Choroid plexus epithelial cell (primary cell): Measurements from ENCODE around the gene SMARCB1.

Source experiments
- DNase-seq: peaks from one replicate; pipeline ENCODE4 v3.0.0-alpha.2; 2010; ENCODE audit warnings: low read depth
- H3K4me3 ChIP-seq: 2 replicates; pipeline ENCODE4 v1.5.1; 2011; ENCODE audit warnings: low read depth, mild to moderate bottlenecking, control low read depth, low read length, moderate library complexity
- TF ChIP-seq, protein P1 (sequence below): conservative IDR thresholded peaks from 2 replicates; pipeline ENCODE4 v1.5.1; 2011; ENCODE audit warnings: low read depth, mild to moderate bottlenecking, control low read depth, inconsistent platforms, low read length, moderate library complexity

The SMARCB1 gene

DNA sequence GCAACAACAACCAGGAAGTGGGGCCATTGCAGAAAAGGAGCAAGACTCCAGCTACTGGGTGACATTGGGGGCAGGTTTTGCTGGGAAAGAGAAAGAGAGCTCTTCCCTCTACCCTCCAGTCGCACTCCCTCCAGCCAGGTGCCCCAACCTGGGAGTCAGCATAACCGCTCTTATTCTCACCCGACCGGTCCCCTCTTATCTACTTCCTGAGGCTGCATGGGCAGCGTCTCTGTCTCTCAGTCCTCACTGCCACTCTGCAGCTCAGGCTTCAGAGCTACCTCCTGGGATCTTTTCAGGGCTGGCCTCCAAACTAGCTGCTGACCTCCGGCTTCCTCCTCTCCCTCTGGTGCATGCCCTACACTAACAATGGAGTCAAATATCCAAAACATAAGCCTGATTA lies 41.0 kb upstream of the SMARCB1 start:
- no peak overlapping the region for H3K4me3 ChIP-seq
- no peak for DNase-seq
- TF ChIP-seq, protein P1, sequence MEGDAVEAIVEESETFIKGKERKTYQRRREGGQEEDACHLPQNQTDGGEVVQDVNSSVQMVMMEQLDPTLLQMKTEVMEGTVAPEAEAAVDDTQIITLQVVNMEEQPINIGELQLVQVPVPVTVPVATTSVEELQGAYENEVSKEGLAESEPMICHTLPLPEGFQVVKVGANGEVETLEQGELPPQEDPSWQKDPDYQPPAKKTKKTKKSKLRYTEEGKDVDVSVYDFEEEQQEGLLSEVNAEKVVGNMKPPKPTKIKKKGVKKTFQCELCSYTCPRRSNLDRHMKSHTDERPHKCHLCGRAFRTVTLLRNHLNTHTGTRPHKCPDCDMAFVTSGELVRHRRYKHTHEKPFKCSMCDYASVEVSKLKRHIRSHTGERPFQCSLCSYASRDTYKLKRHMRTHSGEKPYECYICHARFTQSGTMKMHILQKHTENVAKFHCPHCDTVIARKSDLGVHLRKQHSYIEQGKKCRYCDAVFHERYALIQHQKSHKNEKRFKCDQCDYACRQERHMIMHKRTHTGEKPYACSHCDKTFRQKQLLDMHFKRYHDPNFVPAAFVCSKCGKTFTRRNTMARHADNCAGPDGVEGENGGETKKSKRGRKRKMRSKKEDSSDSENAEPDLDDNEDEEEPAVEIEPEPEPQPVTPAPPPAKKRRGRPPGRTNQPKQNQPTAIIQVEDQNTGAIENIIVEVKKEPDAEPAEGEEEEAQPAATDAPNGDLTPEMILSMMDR: no peak

DNA sequence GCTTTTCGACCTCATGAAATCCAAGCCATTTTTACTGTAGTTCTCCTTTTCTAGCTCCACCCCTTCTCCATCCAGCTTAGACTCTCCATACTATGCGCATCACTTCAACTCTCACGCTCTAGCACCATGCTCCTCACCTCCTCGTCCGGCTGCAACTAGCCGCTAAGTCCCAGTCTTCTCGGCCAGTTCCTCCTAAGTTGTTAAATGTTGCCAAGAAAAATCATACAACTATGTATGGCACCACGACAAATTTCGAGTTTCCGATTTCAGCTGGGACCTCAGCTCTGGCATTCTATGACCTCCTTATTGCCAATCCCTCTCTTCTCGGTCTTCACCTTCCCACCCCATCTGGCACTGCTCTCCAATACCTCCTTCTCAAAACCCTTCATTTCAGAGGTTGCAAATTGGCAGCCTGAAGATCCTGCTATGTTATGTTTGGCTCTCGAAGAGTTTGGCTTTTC lies 36.9 kb upstream of the SMARCB1 start:
- TF ChIP-seq, protein P1: no peak
- DNase-seq: no peak
- H3K4me3 ChIP-seq: peak overlapping the region; percentile 80

DNA sequence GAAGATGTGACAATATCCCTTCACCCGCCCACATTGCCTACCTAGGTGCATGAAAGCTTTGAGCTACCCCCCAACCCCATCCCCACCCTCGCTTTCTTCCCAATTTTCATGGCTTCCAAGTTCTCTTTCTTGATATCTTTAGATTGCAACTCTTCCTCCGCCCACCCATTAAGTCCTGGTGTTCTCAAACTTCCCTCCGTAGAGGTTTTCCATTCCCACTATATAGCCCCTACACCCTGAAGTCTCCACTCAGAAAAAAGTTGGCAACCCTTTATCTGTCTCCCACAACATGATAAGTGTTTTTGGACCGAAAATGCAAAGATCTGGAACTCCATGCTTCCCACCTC lies 36.4 kb upstream of the SMARCB1 start:
- TF ChIP-seq, protein P1: no peak
- peak overlapping the region; percentile 80 for H3K4me3 ChIP-seq
- DNase-seq: no peak

DNA sequence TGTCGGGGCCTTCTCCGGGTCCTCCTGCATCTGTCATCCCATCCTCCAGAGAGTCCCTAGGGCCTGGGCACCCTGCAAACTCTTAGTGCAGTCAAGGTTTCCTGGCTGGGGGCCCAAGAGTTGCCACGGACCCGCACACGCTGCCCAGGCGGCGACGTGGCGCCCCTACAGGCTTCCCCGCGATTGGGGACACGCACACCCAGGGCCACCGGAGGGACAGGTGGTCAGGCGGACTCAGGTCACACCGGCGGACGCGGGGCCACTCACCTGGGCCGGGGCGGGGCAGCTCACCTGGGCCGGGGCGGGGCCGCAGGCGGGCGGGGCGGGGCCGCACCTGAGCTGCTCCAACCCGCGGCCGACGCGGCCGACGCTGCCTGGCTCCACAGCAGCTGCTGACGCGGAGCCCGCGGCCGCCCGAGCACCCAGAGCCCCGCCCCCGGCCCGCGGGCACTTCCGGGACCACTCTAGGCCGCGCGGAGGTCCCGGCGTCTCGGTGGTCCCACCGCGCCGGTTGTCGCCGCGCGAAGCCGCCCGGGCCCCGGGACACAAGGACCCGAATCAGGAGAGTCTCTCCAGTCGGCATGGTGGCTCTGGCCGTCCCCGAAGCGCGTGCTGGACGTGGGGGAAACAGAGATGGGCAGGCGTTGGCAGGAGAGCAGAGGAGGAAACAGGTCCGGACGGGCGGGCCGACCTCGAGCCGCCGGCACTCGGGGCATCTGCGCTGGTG lies 35.9 kb upstream of the SMARCB1 start, which contains the start of gene ZNF70:
ZNF70 (minus strand) TSS at position 399 of the 727 bp plus-strand sequence. CDS start 5,972 bp downstream, outside the sequence.
- H3K4me3 ChIP-seq: peak within 1 kb of the TSS; percentile 80
- TF ChIP-seq, protein P1: peak; percentile 30
- DNase-seq: peak; percentile 79

DNA sequence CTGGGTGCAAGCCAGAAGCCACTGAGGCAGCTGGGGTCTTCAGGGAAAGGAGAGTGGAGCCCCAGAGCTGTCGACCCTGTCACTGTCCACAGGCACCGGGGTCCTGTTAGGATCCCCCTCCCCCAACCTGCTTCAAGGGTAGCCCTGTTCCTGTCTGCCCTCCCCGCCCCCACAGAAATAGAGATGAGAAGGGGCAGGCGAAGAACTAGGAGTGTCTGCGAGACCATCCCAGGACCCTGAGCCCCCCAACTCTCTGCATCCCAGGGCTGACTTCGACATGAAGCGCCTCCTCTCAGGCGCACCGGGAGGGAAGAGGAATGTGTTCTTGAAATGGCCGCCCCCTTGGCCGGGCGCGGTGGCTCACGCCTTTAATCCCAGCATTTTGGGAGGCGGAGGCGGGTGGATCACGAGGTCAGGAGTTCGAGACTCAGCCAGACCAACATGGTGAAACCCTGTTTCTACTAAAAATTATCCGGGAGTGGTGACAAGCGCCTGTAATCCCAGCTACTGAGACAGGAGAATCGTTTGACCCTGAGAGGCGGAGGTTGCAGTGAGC lies 35.2 kb upstream of the SMARCB1 start:
- DNase-seq: no peak
- TF ChIP-seq, protein P1: no peak
- peak overlapping the region; percentile 80 for H3K4me3 ChIP-seq

DNA sequence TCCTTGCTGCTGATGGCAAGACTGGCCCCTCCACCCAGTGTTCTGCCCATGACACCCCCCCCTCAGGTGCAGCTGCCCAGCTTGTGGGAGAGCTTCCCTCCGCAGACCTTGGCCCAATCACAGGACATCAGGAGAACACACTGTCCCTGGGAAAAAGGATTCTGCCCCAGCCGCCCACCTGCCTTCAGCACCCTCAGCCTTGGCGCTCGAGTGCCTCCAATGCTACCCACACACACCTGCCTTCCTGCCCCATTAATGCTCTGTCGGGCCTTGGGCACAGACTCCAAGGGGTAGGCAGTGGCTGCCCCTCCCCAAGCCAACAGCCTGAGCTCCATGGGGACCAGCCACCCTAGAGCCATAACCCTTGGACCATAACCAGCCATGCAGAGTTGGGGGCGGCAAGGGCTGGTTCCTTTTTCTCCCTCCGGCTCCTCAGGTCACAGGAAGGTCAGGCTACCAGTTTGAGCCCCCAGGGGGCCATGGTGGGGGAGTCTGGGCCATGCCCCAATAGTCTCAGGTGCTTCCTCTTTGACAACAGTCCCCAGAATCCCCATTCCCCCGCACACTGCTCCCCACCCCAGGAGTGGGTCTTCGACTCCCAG lies 34.6 kb upstream of the SMARCB1 start:
- TF ChIP-seq, protein P1: no peak
- DNase-seq: no peak
- no peak overlapping the region for H3K4me3 ChIP-seq

DNA sequence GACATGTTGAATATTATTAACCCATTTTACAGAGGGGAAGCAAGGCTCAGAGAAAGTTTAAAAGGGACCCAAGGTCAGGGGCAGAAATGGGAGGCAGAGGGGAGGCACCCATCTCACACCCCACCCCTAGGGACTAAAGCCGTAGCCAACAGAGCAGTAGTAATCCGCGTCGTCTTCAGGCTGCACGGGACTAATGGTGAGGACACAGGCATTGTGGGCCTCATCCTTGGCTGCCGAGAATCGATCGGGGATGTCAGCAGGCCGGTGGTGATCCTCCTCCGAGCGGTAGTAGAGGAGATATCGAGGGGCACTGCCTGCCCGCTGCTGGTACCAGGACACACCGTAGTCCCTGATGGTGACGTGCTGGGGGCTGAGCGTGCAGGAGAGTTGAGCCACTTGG lies 34.0 kb upstream of the SMARCB1 start:
- H3K4me3 ChIP-seq: no peak overlapping the region

More for the DNA sequence above, 34.0 kb upstream of the SMARCB1 start:
- DNase-seq: no peak
- TF ChIP-seq, protein P1: no peak
